D721Med (cell line): ENCODE results near the gene TAS2R38.

ENCODE experiments used
- DNase-seq: peaks from one replicate; pipeline ENCODE4 v3.0.0; 2011; ENCODE audit warnings: low spot score; ENCODE audit not compliant: insufficient read length
- FAIRE-seq: peaks from 2 replicates; lab custom pipeline; 2011; peaks lifted over from hg19 to GRCh38; lab: Jason Lieb, UNC
- TF ChIP-seq, protein P1 (sequence below): IDR thresholded peaks from 2 replicates; pipeline ENCODE4 v1.5.1; 2012; ENCODE audit warnings: mild to moderate bottlenecking, control low read depth; ENCODE audit not compliant: insufficient read depth; ENCODE audit errors: missing control alignments

Gene TAS2R38

DNA sequence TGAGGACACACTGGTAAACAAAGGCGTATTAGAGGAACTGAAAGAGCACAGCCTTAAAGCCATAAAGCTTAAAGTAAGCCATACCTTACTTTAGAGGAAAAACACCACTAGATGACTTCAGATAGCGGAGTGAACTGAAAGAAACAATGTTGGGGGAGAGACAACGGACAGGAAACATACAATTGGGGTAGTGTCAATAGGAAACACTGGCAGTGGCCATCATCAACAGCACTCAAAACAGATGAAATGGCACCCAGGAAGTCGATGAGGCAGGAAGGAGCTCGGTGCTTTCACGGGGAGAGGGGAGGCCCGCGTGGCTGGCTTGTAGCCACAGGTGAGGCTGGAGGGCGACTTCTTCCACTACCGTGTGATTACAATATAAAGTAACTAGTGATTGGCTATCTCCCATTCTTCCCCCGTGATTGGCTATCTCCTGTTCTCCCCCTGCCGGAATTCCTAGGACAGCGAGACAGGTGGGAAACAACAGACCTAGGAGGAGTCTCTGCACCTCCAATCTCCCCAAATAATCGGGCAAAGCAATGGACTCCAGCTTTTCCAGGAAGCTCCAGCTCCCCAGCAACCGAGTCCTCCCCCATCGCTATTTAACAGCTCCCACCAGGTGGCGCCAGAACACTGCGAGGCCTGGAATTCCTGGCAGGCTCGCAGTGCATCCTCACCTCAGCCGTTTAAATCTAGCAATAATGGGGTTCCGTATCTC lies 2.4 kb upstream of the TAS2R38 start:
- TF ChIP-seq, protein P1, sequence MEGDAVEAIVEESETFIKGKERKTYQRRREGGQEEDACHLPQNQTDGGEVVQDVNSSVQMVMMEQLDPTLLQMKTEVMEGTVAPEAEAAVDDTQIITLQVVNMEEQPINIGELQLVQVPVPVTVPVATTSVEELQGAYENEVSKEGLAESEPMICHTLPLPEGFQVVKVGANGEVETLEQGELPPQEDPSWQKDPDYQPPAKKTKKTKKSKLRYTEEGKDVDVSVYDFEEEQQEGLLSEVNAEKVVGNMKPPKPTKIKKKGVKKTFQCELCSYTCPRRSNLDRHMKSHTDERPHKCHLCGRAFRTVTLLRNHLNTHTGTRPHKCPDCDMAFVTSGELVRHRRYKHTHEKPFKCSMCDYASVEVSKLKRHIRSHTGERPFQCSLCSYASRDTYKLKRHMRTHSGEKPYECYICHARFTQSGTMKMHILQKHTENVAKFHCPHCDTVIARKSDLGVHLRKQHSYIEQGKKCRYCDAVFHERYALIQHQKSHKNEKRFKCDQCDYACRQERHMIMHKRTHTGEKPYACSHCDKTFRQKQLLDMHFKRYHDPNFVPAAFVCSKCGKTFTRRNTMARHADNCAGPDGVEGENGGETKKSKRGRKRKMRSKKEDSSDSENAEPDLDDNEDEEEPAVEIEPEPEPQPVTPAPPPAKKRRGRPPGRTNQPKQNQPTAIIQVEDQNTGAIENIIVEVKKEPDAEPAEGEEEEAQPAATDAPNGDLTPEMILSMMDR, result peak; percentile 90
- FAIRE-seq (no peak), DNase-seq (peak; percentile 36)

DNA sequence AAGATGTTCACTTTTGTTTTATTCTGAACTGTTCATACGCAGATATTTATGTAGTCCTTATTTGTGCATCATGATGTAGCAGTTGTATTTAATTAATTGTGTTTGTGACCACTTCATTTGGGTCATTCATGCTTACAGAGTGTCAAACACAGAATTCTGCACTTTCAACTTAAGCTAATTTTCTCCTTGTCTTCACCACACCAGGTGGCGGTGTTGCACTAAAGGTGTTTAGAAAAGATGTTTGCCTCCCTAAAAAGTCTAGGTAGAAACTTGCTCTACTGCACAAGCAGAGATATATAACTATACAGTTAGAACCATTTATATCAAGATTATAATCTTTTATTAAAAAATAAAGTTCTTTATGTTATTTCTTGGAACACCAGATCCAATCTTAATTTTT lies 1.3 kb upstream of the TAS2R38 start:
- no peak for FAIRE-seq
- TF ChIP-seq, protein P1, result peak; percentile 43
- DNase-seq, result no peak

DNA sequence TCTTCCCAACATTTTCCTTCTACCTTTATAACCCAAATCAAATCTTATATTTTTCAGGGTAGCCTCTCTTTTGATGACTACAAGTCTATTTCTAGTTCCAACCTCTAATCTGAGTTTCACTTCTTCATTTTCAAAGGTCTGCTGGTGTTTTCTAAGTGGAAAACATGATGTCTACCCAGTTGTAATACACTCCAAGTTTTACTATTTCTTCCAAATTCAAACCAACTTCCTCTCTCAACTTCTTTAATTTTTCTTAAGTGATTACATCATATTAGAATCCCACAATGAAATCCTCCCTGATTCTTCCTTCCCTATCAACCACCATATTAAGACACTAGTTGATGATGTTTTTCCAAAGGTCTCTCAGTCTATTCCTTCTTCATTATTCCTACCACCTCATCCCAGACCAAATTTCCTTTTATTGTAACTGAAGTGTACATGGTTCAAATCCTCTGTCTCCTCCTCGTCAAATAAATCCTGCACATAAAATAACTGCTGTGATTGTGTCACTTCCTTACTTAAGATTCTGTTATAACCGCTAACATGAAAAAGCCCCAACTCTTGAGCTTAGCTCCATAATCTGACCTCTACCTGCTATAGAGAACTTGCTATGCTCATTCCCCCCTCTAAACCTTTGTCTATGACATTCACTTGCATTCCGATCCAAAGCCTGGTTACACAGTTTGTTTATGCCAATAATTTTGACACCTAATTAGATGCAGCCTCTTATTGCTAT lies 12.7 kb downstream of the TAS2R38 start:
- TF ChIP-seq, protein P1, result no peak
- DNase-seq (no peak), FAIRE-seq (no peak)

DNA sequence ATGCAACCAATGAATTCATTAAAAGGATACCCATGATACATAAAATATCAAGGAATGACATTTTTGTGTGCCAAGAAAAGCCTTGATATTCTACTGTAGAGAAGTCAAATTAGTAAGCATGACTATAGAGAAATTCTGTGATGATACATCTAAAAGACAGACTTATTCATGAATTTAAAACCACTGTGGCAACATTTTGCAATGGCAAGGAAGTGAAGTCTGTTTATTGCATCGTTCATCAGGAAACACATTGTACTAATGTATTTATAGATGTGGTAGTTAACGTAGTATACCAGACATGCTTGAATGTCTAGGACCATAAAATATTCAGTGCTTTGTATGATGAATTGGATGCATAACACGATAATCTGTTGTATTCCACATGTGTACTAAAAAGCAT lies 17.5 kb downstream of the TAS2R38 start:
- DNase-seq (no peak), FAIRE-seq (no peak)
- TF ChIP-seq, protein P1, result no peak

DNA sequence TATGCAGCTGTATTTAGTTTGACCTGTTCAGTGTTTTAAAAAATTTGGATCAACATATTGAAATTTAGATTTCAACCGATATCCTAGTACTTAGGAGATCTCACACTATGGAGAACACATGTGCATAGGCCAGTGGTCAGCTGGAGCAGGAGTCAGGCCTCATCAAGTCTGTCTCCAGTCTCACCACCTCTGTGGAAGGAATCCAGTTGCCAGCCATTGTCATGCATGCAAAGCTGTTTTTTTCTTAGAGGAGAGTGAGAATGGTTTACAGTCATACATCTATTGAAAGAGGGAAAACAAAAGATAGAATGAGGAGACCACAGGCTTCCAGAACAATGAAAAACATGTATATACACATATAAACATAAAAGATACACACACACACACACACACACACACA lies 19.2 kb downstream of the TAS2R38 start:
- FAIRE-seq, result no peak
- DNase-seq, result no peak

DNA sequence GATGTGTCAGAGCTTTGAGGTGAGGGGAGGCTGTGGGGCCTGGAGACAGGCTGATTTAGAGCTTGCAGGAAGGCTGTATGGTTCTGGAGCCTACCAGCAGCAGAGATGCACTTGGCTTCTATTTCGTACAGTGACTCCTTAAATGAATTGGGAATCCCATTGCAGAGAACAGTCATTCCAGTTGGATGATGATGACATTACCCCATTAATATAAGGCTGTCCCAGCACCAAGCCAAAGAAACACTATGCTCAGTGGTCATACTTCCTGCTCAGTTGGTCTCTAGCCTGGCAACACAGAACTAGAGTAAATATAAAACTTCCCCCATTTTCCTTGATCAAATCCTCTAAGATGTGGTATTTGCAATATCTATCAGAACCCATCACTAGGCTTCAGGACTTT lies 21.1 kb downstream of the TAS2R38 start:
- FAIRE-seq (no peak), DNase-seq (no peak)
- TF ChIP-seq, protein P1, result no peak

More for the DNA sequence above, 19.2 kb downstream of the TAS2R38 start:
- TF ChIP-seq, protein P1, result no peak

DNA sequence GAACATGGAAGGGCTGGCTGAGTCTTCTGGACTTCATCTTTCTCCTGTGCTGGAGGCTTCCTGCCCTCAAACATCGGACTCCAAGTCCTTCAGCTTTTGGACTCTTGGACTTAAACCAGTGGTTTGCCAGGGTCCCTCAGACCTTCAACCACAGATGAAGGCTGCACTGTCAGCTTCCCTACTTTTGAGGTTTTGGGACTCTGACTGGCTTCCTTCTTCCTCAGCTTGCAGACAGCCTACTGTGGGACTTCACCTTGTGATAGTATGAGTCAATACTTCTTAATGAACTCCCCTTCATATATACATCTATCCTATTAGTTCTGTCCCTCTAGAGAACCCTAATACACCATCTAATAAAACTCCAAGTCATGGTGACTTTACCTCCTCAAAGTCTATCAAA lies 22.8 kb downstream of the TAS2R38 start:
- TF ChIP-seq, protein P1, result no peak
- FAIRE-seq (no peak), DNase-seq (no peak)
